ENCODE data around the gene EXOC6B.

The EXOC6B gene

GRCh38 chr2:72263776-72264060 lies 562.1 kb downstream of the EXOC6B start:
- Histone ChIP-seq H3K4me3 (replicated peaks; ENCODE audit: low read depth, low read length) (no peak overlapping the region), H3K36me3 (ENCODE audit: control insufficient read depth, insufficient read depth, low read length) (no peaks in the 10 kb centered on the region), H3K27me3 (replicated peaks; ENCODE audit: control insufficient read depth, insufficient read depth, low read length) (no peaks in the 10 kb centered on the region)
- DNase-seq (ENCODE audit: extremely low read depth, insufficient read length) = no peak
- TF ChIP-seq, protein P1, sequence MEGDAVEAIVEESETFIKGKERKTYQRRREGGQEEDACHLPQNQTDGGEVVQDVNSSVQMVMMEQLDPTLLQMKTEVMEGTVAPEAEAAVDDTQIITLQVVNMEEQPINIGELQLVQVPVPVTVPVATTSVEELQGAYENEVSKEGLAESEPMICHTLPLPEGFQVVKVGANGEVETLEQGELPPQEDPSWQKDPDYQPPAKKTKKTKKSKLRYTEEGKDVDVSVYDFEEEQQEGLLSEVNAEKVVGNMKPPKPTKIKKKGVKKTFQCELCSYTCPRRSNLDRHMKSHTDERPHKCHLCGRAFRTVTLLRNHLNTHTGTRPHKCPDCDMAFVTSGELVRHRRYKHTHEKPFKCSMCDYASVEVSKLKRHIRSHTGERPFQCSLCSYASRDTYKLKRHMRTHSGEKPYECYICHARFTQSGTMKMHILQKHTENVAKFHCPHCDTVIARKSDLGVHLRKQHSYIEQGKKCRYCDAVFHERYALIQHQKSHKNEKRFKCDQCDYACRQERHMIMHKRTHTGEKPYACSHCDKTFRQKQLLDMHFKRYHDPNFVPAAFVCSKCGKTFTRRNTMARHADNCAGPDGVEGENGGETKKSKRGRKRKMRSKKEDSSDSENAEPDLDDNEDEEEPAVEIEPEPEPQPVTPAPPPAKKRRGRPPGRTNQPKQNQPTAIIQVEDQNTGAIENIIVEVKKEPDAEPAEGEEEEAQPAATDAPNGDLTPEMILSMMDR (IDR thresholded peaks at IDR 0.05; ENCODE audit: insufficient read depth, low read length, poor library complexity, severe bottlenecking) = no peak

DNA sequence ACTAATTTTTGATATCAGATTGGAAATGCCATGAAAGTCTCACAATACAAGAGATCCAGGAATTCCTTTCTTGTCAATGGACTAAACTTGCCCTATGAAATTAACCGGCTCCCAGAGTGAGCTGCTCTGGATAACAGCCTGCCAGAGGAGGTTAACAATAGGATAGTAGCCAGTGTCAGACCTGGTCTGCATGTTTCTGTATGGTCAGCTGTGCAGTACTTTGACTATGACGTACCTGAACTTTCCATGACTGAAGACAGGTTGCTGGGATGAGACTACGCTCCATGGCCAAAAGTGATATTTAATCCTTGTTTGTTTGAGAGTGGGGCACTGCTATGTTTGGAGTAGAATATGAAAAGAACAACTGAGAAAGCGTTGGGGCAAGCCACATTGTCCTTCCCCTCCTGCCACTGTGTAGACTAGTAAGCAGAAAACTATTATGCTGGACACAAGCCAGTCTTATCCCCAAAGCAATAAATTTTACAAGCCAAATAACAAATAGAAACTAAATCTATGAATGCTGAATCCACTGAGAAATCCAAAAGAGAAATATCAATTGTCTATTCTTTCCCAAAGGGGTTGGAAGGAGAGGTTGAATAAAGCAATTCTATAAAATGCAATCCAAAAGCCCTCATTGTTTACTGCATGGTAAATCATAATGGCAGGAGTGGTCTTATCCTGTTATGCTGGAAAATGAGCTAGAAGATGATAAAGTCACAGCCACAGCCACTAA lies 562.6 kb downstream of the EXOC6B start:
- Histone ChIP-seq H3K36me3 (ENCODE audit: control insufficient read depth, insufficient read depth, low read length) (no peaks in the 10 kb centered on the region), H3K27me3 (replicated peaks; ENCODE audit: control insufficient read depth, insufficient read depth, low read length) (no peaks in the 10 kb centered on the region), H3K4me3 (replicated peaks; ENCODE audit: low read depth, low read length) (no peak overlapping the region)
- TF ChIP-seq, protein P1 (IDR thresholded peaks at IDR 0.05; ENCODE audit: insufficient read depth, low read length, poor library complexity, severe bottlenecking) = no peak
- no peak for DNase-seq (ENCODE audit: extremely low read depth, insufficient read length)

DNA sequence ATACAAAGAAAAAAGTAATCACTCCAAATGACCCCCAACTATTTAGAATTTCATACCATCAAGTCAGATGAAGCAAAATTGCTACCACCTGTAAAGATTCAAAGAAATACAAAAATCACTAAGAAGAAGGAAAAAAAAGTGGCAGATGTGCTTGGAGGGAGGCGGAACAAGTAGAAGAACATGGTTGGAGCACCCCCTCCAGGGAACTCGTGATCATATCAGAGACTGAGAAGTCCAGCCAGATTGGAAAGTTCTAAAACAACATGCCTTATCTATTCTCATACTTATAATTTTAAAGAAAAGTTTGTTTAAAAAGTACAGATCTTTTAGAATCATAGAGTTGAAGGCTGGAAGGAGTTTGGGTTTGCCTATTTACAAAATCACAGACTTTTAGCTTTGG lies 564.8 kb downstream of the EXOC6B start:
- TF ChIP-seq, protein P1 (IDR thresholded peaks at IDR 0.05; ENCODE audit: insufficient read depth, low read length, poor library complexity, severe bottlenecking) = no peak
- Histone ChIP-seq H3K36me3 (ENCODE audit: control insufficient read depth, insufficient read depth, low read length) (no peaks in the 10 kb centered on the region), H3K27me3 (replicated peaks; ENCODE audit: control insufficient read depth, insufficient read depth, low read length) (no peaks in the 10 kb centered on the region), H3K4me3 (replicated peaks; ENCODE audit: low read depth, low read length) (no peak overlapping the region)
- DNase-seq (ENCODE audit: extremely low read depth, insufficient read length) = no peak

DNA sequence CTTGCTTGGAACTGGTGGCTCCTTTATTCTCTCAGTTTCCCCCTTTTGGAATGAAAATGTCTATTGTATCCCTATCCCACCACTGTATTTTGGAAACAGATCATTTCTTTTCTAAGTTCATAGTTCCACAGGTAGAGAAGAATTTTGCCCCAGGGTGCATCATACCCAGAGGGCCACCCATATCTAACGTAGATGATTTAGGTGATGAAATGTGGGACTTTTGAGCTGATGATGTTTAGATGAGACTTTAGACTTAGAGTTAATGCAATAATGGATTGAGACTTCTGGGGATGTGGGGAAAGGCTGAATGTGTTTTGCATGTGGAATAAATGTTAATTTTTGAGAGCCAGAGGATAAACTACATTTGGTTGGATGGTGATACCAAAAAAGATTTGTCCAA lies 570.3 kb downstream of the EXOC6B start:
- TF ChIP-seq, protein P1 (IDR thresholded peaks at IDR 0.05; ENCODE audit: insufficient read depth, low read length, poor library complexity, severe bottlenecking) = no peak

GRCh38 chr2:72254831-72255451 lies 570.9 kb downstream of the EXOC6B start:
- no peak for DNase-seq (ENCODE audit: extremely low read depth, insufficient read length)
- TF ChIP-seq, protein P1 (IDR thresholded peaks at IDR 0.05; ENCODE audit: insufficient read depth, low read length, poor library complexity, severe bottlenecking) = no peak

More for the DNA sequence above, 570.3 kb downstream of the EXOC6B start:
- no peak overlapping the region for H3K4me3 ChIP-seq (replicated peaks; ENCODE audit: low read depth, low read length)
- no peaks in the 10 kb centered on the region; the same call in 1 of the 2 replicates for H3K27me3 ChIP-seq (replicated peaks; ENCODE audit: control insufficient read depth, insufficient read depth, low read length)
- no peaks in the 10 kb centered on the region for H3K36me3 ChIP-seq (ENCODE audit: control insufficient read depth, insufficient read depth, low read length)
- no peak for DNase-seq (ENCODE audit: extremely low read depth, insufficient read length)

More at GRCh38 chr2:72254831-72255451, 570.9 kb downstream of the EXOC6B start:
- Histone ChIP-seq H3K4me3 (replicated peaks; ENCODE audit: low read depth, low read length) (no peak overlapping the region), H3K27me3 (replicated peaks; ENCODE audit: control insufficient read depth, insufficient read depth, low read length) (no peaks in the 10 kb centered on the region; the same call in 1 of the 2 replicates), H3K36me3 (ENCODE audit: control insufficient read depth, insufficient read depth, low read length) (no peaks in the 10 kb centered on the region)
